Type B pancreatic cell (in vitro differentiated cells): ENCODE results near the gene ARHGAP42. TPM values are rescaled to one million over a fixed set of nuclear protein-coding genes. Genes with fewer than 3 reads are reported as not detected.

Experiments
- DNase-seq: peaks from one replicate; pipeline ENCODE4 v3.0.0; 2021; ENCODE audit warnings: mixed read lengths; ENCODE audit not compliant: unreplicated experiment; ENCODE audit errors: extremely low spot score
- H3K27ac Mint-ChIP-seq: 2 replicates; pipeline ENCODE4 v1.8.0; 2021; ENCODE audit warnings: mild to moderate bottlenecking, mixed read lengths
- H3K27me3 Mint-ChIP-seq: 2 replicates; pipeline ENCODE4 v1.8.0; 2021; ENCODE audit warnings: mixed read lengths
- H3K36me3 Mint-ChIP-seq: 2 replicates; pipeline ENCODE4 v1.8.0; 2021; ENCODE audit warnings: mixed read lengths
- H3K4me1 Mint-ChIP-seq: one replicate; pipeline ENCODE4 v1.8.0; 2021; ENCODE audit warnings: mixed read lengths; ENCODE audit not compliant: unreplicated experiment
- H3K4me3 Mint-ChIP-seq: 2 replicates; pipeline ENCODE4 v1.8.0; 2021; ENCODE audit warnings: mild to moderate bottlenecking, mixed read lengths
- H3K9me3 Mint-ChIP-seq: 2 replicates; pipeline ENCODE4 v1.8.0; 2021; ENCODE audit warnings: mixed read lengths
- total RNA-seq: library from RNA; stranded (reverse); gene quantifications from 2 replicates; pipeline ENCODE4 v1.2.1, GENCODE V29; 2021; ENCODE audit warnings: low replicate concordance
- TF ChIP-seq, protein P1 (sequence below): fragments of 200-600 bp; sonication (generic); conservative IDR thresholded peaks from 2 replicates; pipeline ENCODE4 v1.5.0; 2021; ENCODE audit warnings: antibody characterized with exemption, mild to moderate bottlenecking

The ARHGAP42 gene
- total RNA-seq, 1 donor from 2014 or later: 22.6 TPM

DNA sequence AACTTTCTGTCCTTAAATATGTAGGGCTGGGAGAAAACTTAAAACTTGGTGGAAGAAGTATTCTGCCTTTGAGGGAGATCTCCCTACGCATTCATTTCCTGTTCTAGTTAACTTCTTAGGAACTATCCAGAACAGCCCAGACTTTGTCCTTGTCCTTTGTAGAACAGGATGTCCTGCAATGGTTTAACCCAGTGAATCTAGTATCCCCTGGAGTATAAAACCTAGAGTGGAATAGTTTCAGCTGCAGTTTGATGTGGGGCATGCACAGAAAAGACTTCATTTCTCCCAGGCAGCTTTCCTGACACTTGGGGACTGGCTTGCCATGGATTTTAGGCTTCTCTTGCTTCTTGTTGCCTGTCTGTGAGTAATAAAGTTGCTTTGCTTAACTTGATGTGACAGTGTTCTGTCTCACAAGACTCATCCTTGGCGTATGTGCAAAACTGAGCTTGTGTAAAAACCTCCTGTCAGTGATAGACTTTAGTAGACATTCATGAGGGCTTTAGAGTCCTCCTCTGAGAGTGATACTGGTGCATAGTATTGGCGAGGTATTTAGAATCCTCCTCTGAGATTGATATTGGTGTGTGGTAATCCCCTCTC, 28.2 kb downstream of the ARHGAP42 start:
- no peak for DNase-seq
- Mint-ChIP-seq H3K4me3 (no peak overlapping the region), H3K27ac (no peak overlapping the region), H3K36me3 (peaks cover 12% of the 10 kb centered on the region), H3K4me1 (peaks cover 26% of the 10 kb centered on the region), H3K27me3 (no peaks in the 10 kb centered on the region), H3K9me3 (peaks cover 4% of the 10 kb centered on the region)
- TF ChIP-seq, protein P1, sequence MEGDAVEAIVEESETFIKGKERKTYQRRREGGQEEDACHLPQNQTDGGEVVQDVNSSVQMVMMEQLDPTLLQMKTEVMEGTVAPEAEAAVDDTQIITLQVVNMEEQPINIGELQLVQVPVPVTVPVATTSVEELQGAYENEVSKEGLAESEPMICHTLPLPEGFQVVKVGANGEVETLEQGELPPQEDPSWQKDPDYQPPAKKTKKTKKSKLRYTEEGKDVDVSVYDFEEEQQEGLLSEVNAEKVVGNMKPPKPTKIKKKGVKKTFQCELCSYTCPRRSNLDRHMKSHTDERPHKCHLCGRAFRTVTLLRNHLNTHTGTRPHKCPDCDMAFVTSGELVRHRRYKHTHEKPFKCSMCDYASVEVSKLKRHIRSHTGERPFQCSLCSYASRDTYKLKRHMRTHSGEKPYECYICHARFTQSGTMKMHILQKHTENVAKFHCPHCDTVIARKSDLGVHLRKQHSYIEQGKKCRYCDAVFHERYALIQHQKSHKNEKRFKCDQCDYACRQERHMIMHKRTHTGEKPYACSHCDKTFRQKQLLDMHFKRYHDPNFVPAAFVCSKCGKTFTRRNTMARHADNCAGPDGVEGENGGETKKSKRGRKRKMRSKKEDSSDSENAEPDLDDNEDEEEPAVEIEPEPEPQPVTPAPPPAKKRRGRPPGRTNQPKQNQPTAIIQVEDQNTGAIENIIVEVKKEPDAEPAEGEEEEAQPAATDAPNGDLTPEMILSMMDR: no peak

DNA sequence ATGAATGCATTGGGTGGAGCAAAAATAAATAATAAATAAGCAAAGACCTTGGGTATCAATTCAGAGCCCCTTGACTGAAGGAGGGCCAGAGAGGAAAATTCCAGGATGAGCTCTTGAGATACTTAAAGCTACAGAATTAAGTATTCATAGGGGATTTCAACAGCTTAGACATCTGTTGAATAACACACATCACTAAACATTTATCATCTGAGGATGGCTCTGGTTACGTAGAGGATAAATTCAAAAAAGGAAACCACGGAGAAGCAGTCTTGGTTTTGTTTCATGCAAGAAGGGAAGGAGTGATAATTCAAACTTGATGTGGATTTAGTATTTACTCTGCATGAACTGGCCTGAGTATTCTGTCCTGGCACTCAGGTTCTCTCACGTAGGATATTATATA, 29.8 kb downstream of the ARHGAP42 start:
- H3K27me3 Mint-ChIP-seq: no peaks in the 10 kb centered on the region
- H3K9me3 Mint-ChIP-seq: peaks cover 4% of the 10 kb centered on the region
- H3K27ac Mint-ChIP-seq: no peak overlapping the region
- peaks cover 19% of the 10 kb centered on the region for H3K4me1 Mint-ChIP-seq
- H3K4me3 Mint-ChIP-seq: no peak overlapping the region
- H3K36me3 Mint-ChIP-seq: peaks cover 3% of the 10 kb centered on the region
- TF ChIP-seq, protein P1: no peak
- DNase-seq: no peak

DNA sequence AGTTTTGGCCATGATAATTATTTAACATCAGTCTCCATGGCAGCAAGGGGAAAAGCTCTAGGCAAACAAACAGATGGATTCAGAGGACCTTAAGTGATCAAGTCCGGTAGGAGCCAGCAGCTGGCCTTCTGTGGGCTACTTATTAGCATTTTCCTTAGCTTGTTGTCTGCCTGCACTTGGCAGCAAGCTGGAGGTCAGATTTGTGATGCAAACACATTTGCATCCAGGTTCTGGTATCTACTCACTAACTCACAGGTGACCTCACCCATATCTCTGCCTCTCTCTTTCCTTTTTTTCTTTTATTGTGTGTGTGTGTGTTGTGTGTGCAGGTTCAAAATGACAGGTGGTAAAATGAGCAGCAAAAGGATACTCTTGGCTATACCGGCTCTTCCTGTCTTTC, 32.3 kb downstream of the ARHGAP42 start:
- DNase-seq: no peak
- H3K36me3 Mint-ChIP-seq: peaks cover 3% of the 10 kb centered on the region
- H3K27me3 Mint-ChIP-seq: no peaks in the 10 kb centered on the region
- TF ChIP-seq, protein P1: no peak
- peak overlapping the region; percentile 85 for H3K27ac Mint-ChIP-seq
- H3K9me3 Mint-ChIP-seq: peaks cover 4% of the 10 kb centered on the region
- H3K4me3 Mint-ChIP-seq: peak overlapping the region; percentile 39
- H3K4me1 Mint-ChIP-seq: peaks cover 19% of the 10 kb centered on the region

DNA sequence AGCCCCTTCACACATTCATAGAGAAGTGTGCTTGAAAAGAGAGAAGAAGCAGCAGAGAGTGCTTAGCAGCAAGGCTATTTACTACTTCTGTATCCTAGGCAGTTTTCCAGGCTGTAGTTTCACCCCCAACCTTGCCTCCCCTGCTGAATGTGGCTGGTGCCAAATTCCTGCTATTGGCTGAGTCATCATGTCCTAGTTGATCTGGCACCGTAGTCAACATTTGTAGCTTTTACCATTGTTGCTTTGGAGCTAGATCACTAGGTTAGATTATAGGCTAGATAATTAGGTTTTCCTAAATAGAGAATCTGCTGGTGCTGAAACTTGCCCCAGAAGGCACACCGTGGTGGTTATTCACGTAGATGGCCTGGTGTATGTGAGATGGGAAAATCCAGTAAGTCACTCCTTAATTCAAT, 32.7 kb downstream of the ARHGAP42 start:
- no peak for DNase-seq
- H3K4me1 Mint-ChIP-seq: peaks cover 19% of the 10 kb centered on the region

DNA sequence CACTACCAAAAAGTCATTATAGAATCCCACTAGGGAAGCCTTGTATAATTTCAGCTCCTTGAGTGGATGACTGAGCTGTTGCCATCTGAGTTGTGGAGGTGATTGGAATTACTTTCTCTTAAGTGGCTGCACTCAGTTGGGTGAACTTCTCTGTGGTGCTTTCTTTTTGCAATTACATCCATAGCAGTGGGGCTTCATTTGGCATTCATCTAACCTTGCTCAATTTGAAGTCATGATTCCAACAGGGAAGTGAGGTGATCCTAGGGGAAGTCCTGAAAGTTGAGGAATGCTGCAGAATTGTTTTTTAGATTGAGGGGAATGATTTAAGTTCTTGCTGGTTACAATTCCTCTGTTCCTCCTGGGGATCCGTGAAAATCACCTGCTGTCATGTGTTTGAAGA, 39.6 kb downstream of the ARHGAP42 start:
- H3K36me3 Mint-ChIP-seq: peaks cover 4% of the 10 kb centered on the region
- H3K4me3 Mint-ChIP-seq: no peak overlapping the region
- TF ChIP-seq, protein P1: no peak
- no peak for DNase-seq
- H3K9me3 Mint-ChIP-seq: no peaks in the 10 kb centered on the region
- no peaks in the 10 kb centered on the region for H3K27me3 Mint-ChIP-seq
- H3K27ac Mint-ChIP-seq: no peak overlapping the region
- peaks cover 18% of the 10 kb centered on the region for H3K4me1 Mint-ChIP-seq

More for the DNA sequence above, 32.7 kb downstream of the ARHGAP42 start:
- Mint-ChIP-seq H3K9me3 (peaks cover 4% of the 10 kb centered on the region), H3K4me3 (peak overlapping the region; percentile 39), H3K36me3 (peaks cover 3% of the 10 kb centered on the region), H3K27me3 (no peaks in the 10 kb centered on the region), H3K27ac (peak overlapping the region; percentile 85)
- TF ChIP-seq, protein P1: no peak
